NB4 (cell line): ENCODE results near the gene CES3.

Experiments
- MAX ChIP-seq: IDR thresholded peaks from 2 replicates; pipeline ENCODE4 v1.6.1; 2011; ENCODE audit warnings: low read depth, low read length
- POLR2A ChIP-seq: IDR thresholded peaks from 2 replicates; pipeline ENCODE4 v1.6.1; 2011; ENCODE audit warnings: mild to moderate bottlenecking; ENCODE audit not compliant: insufficient read length; ENCODE audit errors: extremely low read depth
- TF ChIP-seq, protein P1 (sequence below): IDR thresholded peaks from one replicate; pipeline ENCODE4 v1.5.1; 2012; ENCODE audit warnings: low read depth, low read length

- TF ChIP-seq, protein P1, sequence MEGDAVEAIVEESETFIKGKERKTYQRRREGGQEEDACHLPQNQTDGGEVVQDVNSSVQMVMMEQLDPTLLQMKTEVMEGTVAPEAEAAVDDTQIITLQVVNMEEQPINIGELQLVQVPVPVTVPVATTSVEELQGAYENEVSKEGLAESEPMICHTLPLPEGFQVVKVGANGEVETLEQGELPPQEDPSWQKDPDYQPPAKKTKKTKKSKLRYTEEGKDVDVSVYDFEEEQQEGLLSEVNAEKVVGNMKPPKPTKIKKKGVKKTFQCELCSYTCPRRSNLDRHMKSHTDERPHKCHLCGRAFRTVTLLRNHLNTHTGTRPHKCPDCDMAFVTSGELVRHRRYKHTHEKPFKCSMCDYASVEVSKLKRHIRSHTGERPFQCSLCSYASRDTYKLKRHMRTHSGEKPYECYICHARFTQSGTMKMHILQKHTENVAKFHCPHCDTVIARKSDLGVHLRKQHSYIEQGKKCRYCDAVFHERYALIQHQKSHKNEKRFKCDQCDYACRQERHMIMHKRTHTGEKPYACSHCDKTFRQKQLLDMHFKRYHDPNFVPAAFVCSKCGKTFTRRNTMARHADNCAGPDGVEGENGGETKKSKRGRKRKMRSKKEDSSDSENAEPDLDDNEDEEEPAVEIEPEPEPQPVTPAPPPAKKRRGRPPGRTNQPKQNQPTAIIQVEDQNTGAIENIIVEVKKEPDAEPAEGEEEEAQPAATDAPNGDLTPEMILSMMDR: no peak
- TF ChIP-seq POLR2A (no peak), MAX (no peak)
These were observed 40.0 kb upstream of the CES3 start for GRCh38 chr16:66920924-66921680.
